Mononuclear cell (primary cell): ENCODE data around the gene RAE1. TPM values are rescaled to one million over a fixed set of nuclear protein-coding genes. Genes with fewer than 3 reads are reported as not detected.
A peak's percentile ranks its signal among the peaks of the same experiment; 100 is the strongest.

Experiments used
- H3K27me3 ChIP-seq: 2 replicates; pipeline ENCODE4 v1.6.0; 2011; ENCODE audit warnings: low read length, control low read depth; ENCODE audit not compliant: insufficient read depth
- H3K4me1 ChIP-seq: 2 replicates; pipeline ENCODE4 v1.5.1; 2011; ENCODE audit warnings: mild to moderate bottlenecking, low read length, control low read depth; ENCODE audit not compliant: insufficient read depth
- H3K4me3 ChIP-seq: 2 replicates; pipeline ENCODE4 v1.5.1; 2011; ENCODE audit warnings: mild to moderate bottlenecking, low read length, moderate library complexity
- H3K9me3 ChIP-seq: 2 replicates; pipeline ENCODE4 v1.5.1; 2011; ENCODE audit warnings: low read depth, mild to moderate bottlenecking, control low read depth, low read length
- total RNA-seq: library from RNA; depleted of rRNA; stranded (reverse); fragments of >200 nt; gene quantifications from one replicate; pipeline ENCODE4 v1.2.3, GENCODE V29; 2012

RAE1 gene
- total RNA-seq: 37.6 TPM

- Histone ChIP-seq H3K9me3 (no peaks in the 10 kb centered on the region), H3K27me3 (no peaks in the 10 kb centered on the region), H3K4me1 (peaks cover 16% of the 10 kb centered on the region), H3K4me3 (peak within 1 kb of the TSS; percentile 78)
Measured at GRCh38 chr20:57351042-57351783, at the start of gene RAE1. RAE1 (plus strand) TSS chr20:57351255; CDS start chr20:57354039, 2,784 bp downstream.

GRCh38 chr20:57306747-57307146, 44.3 kb upstream of the RAE1 start:
- H3K4me1 ChIP-seq: no peaks in the 10 kb centered on the region
- H3K9me3 ChIP-seq: no peaks in the 10 kb centered on the region
- no peak overlapping the region for H3K4me3 ChIP-seq
- H3K27me3 ChIP-seq: no peaks in the 10 kb centered on the region

DNA sequence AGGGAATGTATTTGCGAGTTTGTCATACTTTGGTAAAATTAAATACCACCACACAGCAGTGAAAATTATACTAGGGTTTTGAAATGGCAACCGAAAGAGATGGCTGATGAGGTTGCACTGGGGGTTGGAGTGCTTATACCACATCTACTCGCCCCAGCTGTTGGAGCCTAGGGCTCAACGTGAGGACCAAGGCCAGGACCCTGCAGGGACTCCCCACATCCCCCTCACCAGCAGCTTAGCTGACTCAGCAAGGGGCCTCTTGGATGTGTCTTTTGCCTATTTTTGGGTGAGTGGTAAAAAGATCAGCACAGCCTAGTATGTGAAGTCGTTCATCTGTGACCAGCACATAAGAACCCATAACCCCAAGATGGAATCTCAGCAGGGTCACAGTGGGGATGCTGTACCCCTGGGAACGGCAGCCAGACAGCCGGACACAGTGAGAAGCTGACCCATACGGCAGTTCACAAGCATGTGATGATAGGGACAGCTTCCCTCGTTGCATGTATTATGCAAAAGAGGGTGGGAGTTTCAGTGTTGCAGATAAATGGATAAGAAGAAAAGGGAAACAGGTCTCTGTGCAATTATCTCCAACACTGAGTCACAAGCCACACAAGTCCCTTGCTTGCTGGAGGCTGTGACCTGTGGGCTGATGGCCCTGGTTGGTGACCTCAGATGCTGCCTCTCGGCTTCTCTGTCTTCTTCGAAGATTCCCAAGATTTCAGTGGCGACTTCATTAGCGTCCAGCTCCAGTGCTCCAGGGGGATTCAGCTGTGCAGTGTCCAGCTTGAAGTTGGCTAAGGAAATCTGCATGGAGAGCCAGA, 42.4 kb upstream of the RAE1 start:
- no peaks in the 10 kb centered on the region for H3K9me3 ChIP-seq
- no peaks in the 10 kb centered on the region for H3K27me3 ChIP-seq
- no peaks in the 10 kb centered on the region for H3K4me1 ChIP-seq
- no peak overlapping the region for H3K4me3 ChIP-seq

DNA sequence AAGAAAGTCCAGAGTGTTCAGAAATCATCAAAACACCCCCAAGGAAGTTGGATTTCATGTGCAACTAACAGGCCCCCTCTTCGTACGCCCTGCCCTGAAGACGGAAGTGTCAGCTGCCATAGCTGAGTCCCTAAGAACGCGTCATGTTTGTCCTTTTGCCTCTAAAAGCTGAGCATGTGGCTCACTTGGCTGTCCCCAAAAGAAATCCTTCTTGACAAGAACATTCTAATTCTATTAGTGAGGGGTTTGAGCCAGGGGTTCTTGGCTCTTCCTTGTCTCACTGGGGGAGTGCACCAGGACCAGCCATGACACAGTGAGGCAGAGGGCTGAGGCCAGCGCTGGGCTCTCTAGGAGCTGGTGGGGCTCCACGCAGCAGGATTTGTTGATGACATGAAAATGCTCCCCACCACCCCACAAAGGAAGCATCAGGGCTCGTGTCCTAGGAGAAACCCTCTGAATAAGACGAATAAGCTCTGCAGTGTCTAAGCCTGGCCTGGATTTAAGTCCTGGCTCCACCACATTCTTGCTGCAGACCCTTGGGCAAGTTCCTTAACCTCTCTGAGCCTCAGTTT, 41.4 kb upstream of the RAE1 start:
- Histone ChIP-seq H3K27me3 (no peaks in the 10 kb centered on the region), H3K9me3 (no peaks in the 10 kb centered on the region), H3K4me3 (no peak overlapping the region), H3K4me1 (no peaks in the 10 kb centered on the region)

- H3K4me3 ChIP-seq: no peak overlapping the region
- H3K9me3 ChIP-seq: no peaks in the 10 kb centered on the region
- H3K27me3 ChIP-seq: no peaks in the 10 kb centered on the region
Measured at GRCh38 chr20:57310821-57311514, 40.1 kb upstream of the RAE1 start.

DNA sequence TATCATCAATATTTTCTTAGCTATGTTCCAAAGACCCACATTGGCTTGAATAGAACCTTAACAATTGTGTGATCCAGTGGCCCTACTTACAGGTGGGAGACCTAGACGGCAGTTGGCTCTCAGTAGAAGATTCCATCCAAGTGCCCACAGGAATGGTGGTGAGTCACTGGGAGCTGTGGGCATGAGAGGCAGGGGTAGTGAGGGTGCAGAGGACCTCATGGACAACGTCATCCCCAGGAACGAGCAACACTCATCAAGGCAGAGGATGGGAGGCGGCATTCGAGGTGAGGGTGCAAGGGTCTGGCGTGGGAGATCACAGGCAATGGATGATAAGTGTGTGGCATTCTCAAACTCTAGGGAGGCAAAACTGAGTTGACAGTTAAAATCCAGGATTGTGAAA, 38.9 kb upstream of the RAE1 start:
- H3K9me3 ChIP-seq: no peaks in the 10 kb centered on the region

More at GRCh38 chr20:57310821-57311514, 40.1 kb upstream of the RAE1 start:
- no peaks in the 10 kb centered on the region for H3K4me1 ChIP-seq

DNA sequence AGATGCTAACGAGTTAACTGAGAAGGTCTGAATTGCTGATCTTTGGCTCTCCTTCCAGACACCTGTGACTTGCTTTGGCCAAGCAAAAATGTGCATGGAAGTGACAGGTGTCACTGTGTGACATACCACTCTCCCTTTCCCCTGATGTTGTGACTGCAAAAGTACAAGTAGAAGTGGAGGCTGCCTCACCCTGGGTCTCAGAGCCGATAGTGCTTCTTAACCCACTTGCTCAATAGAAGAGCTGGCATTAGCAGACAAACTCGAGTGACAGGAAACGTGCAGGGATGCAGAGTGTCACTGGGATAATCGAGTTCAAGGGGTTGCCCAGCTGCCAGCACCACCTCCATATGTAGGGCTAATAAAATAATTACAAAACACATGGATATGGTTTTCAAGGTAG, 37.8 kb upstream of the RAE1 start:
- no peaks in the 10 kb centered on the region for H3K27me3 ChIP-seq
- no peaks in the 10 kb centered on the region for H3K9me3 ChIP-seq
- no peaks in the 10 kb centered on the region for H3K4me1 ChIP-seq
- H3K4me3 ChIP-seq: no peak overlapping the region

More for the DNA sequence above, 38.9 kb upstream of the RAE1 start:
- H3K4me1 ChIP-seq: no peaks in the 10 kb centered on the region
- no peaks in the 10 kb centered on the region for H3K27me3 ChIP-seq
- no peak overlapping the region for H3K4me3 ChIP-seq

GRCh38 chr20:57313951-57314350, 37.1 kb upstream of the RAE1 start:
- Histone ChIP-seq H3K27me3 (no peaks in the 10 kb centered on the region), H3K9me3 (no peaks in the 10 kb centered on the region), H3K4me3 (no peak overlapping the region), H3K4me1 (no peaks in the 10 kb centered on the region)

GRCh38 chr20:57315083-57315975, 35.7 kb upstream of the RAE1 start:
- H3K4me1 ChIP-seq: no peaks in the 10 kb centered on the region
- no peaks in the 10 kb centered on the region for H3K9me3 ChIP-seq
- no peak overlapping the region for H3K4me3 ChIP-seq
- H3K27me3 ChIP-seq: no peaks in the 10 kb centered on the region

DNA sequence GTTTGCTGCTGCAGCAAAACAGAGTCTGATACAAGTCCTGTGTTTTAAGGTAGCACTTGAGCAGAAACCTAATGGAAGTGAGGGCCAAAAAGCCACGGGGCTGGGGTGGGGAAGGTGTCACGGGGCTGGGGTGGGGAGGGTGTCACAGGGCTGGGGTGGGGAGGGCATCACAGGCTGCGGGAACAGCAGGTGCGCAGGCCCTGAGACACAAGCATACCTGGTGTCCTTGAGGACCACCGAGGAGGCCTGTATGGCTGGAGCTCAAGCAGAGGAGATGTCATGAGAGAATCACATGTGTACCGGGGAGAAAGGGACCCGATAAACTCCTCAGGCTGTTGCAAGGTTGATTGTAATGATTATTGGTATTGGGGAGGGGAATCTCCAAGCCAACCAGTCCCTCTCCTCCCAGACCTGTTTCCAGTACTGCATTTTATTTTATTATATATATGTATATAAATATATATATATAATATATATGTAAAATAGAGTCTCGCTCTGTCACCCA, 35.0 kb upstream of the RAE1 start:
- Histone ChIP-seq H3K27me3 (no peaks in the 10 kb centered on the region), H3K4me3 (no peak overlapping the region), H3K4me1 (no peaks in the 10 kb centered on the region), H3K9me3 (no peaks in the 10 kb centered on the region)

- no peaks in the 10 kb centered on the region for H3K4me1 ChIP-seq
- H3K9me3 ChIP-seq: no peaks in the 10 kb centered on the region
Measured at GRCh38 chr20:57316795-57317201, 34.3 kb upstream of the RAE1 start.

DNA sequence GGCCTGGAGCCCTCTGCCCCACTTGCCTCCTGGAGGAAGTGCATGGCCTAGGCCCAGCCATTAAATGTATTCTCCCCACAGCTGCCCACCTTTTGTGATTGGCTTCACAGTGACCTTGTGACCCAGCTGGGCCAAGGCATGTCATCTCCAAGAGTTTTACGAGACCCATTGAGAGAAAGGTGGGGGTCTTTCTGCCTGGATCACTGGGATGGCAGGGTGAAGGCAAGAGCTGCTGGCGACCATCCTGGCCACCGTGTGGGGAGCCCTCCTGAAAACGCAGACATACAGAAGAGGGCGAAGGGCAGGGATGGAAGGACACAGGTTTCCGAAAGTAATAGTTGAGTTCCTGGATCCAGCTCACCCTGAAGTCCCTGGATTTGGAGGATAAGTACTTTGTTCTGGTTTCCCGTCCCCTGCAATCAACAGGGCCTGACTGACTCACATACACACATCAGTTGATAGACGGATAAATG, 33.7 kb upstream of the RAE1 start:
- H3K4me3 ChIP-seq: no peak overlapping the region
- H3K27me3 ChIP-seq: peaks cover 2% of the 10 kb centered on the region
- no peaks in the 10 kb centered on the region for H3K4me1 ChIP-seq
- H3K9me3 ChIP-seq: no peaks in the 10 kb centered on the region

More at GRCh38 chr20:57316795-57317201, 34.3 kb upstream of the RAE1 start:
- no peak overlapping the region for H3K4me3 ChIP-seq
- H3K27me3 ChIP-seq: no peaks in the 10 kb centered on the region

DNA sequence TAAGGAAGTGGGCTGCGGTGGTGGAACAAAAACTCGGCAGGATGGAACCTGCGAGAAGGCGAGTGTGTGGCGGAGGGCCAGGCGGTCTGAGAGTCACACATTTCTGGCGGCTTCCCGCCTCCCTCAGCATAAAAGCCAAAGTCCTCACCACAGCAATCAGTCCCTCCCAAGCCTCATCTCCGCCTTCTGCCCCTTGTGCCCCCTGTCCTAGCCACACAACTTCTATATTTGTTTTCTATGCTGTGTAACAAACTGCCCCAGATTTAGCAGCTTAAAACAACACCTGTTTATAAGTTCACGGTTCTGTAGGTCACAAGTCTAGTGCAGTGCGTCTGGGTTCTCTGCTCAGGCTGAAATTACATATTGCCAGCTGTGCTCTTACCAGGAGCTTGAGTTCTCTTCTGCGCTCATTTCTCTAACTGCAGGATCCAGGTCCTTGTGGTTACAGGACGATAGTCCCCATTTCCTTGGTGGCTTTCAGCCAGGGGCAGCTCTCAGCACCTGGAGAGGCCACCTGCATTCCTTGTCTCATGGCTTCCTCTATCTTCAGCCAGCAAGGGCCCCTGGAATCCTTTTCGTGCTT, 33.2 kb upstream of the RAE1 start:
- H3K4me3 ChIP-seq: no peak overlapping the region
- H3K27me3 ChIP-seq: peaks cover 2% of the 10 kb centered on the region
- no peaks in the 10 kb centered on the region for H3K9me3 ChIP-seq

More for the DNA sequence above, 33.2 kb upstream of the RAE1 start:
- H3K4me1 ChIP-seq: no peaks in the 10 kb centered on the region
